Panc1 (cell line): Measurements from ENCODE around the gene MAD1L1. TPM values are rescaled to one million over a fixed set of nuclear protein-coding genes. Genes with fewer than 3 reads are reported as not detected.

Experiments
- ATAC-seq: fragments of 200-7000 bp; cut with Tn5 transposase; 2 replicates; pipeline ENCODE4 v1.9.1; 2020; ENCODE audit warnings: mild to moderate bottlenecking, moderate library complexity
- BruUV-seq: library from RNA; stranded (reverse); fragments of 400-500 nt; replicated peaks from 2 replicates; lab custom pipeline; 2021; lab: Mats Ljungman, UMichigan
- CTCF ChIA-PET: fragments of 300-600 bp; sonication (Branson Sonifier 250); formaldehyde crosslinking; loops from one replicate; lab custom pipeline; 2022; ENCODE audit warnings: antibody characterized with exemption; lab: Charles Lee
- POLR2A ChIA-PET: fragments of 300-600 bp; sonication (Branson Sonifier 250); formaldehyde crosslinking; loops from one replicate; lab custom pipeline; 2022; ENCODE audit warnings: antibody characterized with exemption; lab: Charles Lee
- DNase-seq: peaks from one replicate; pipeline ENCODE4 v3.0.0-alpha.2; 2010; ENCODE audit warnings: low read depth, low spot score
- H3K27ac ChIP-seq: 2 replicates; pipeline ENCODE4 v1.5.1; 2011; ENCODE audit warnings: mild to moderate bottlenecking, low read length, inconsistent platforms
- H3K27me3 ChIP-seq: fragments of 200-500 bp; sonication (Bioruptor generic); 2 replicates; pipeline ENCODE4 v1.6.0; 2014; ENCODE audit warnings: low read length, inconsistent platforms; ENCODE audit not compliant: control insufficient read depth, insufficient read depth
- H3K36me3 ChIP-seq: fragments of 200-500 bp; sonication (Bioruptor generic); 2 replicates; pipeline ENCODE4 v1.5.1; 2014; ENCODE audit warnings: inconsistent platforms, mild to moderate bottlenecking, low read length, moderate library complexity; ENCODE audit not compliant: control insufficient read depth, insufficient read depth
- H3K4me1 ChIP-seq: 2 replicates; pipeline ENCODE4 v1.5.1; 2011; ENCODE audit warnings: inconsistent platforms, mild to moderate bottlenecking, low read length, moderate library complexity; ENCODE audit not compliant: control insufficient read depth, insufficient read depth
- H3K4me3 ChIP-seq, 2 experiments: 2 replicates each; pipeline ENCODE4 v1.5.1; 2011 to 2012; ENCODE audit warnings: low read depth in 2 of 2, low read length in 2 of 2, mild to moderate bottlenecking in 2 of 2, inconsistent platforms in 1 of 2, moderate library complexity in 1 of 2
- H3K9me3 ChIP-seq: fragments of 200-500 bp; sonication (Bioruptor generic); 2 replicates; pipeline ENCODE4 v1.5.1; 2014; ENCODE audit warnings: low read depth, mild to moderate bottlenecking, inconsistent platforms, low read length, moderate library complexity; ENCODE audit not compliant: control insufficient read depth, insufficient read depth
- POLR2AphosphoS5 ChIP-seq: IDR thresholded peaks from 2 replicates; pipeline ENCODE4 v1.6.1; 2012; ENCODE audit warnings: mild to moderate bottlenecking, low read depth, low read length, moderate library complexity
- SIN3A ChIP-seq: IDR thresholded peaks from 2 replicates; pipeline ENCODE4 v1.6.1; 2012; ENCODE audit warnings: low read depth, mild to moderate bottlenecking, low read length, moderate library complexity, borderline replicate concordance; ENCODE audit not compliant: insufficient read depth
- TCF7L2 ChIP-seq: IDR thresholded peaks from 2 replicates; pipeline ENCODE4 v1.6.1; 2011; ENCODE audit warnings: mild to moderate bottlenecking, low read depth, low read length, inconsistent platforms
- in situ Hi-C: cut with HindIII; loops from 2 replicates; pipeline ENCODE4 v1.10.0; 2016; ENCODE audit warnings: low sequenced_read_pairs, low pct_unique_long_range_greater_than_20kb
- intact Hi-C: fragments of 100-400 bp; cut with micrococcal nuclease; formaldehyde crosslinking; loops from one replicate; pipeline ENCODE4 v1.10.0; 2022; ENCODE audit not compliant: unreplicated experiment
- total RNA-seq: library from RNA; stranded (reverse); gene quantifications from one replicate; pipeline ENCODE4 v1.2.1, GENCODE V29; 2021; ENCODE audit not compliant: unreplicated experiment
- TF ChIP-seq, protein P1 (sequence below), 2 experiments: IDR thresholded peaks; 2 replicates each; pipeline ENCODE4 v1.6.1; 2011 to 2012; ENCODE audit warnings: low read depth in 2 of 2, control low read depth in 1 of 2, low read length in 1 of 2, mild to moderate bottlenecking in 1 of 2, moderate library complexity in 1 of 2; ENCODE audit not compliant: insufficient read depth in 1 of 2
- TF ChIP-seq, protein P2 (sequence below): fragments of 450-650 bp; IDR thresholded peaks from 2 replicates; pipeline ENCODE4 v1.5.1; 2017; ENCODE audit warnings: mild to moderate bottlenecking

The MAD1L1 gene
- total RNA-seq, 1 experiment from 2014 or later = 70.8 TPM

- in situ Hi-C loops (no loop called here), intact Hi-C loops (no loop called here)
- DNase-seq (no peak), ATAC-seq (no peak)
- Histone ChIP-seq H3K4me3 (no peak overlapping the region), H3K9me3 (no peaks in the 10 kb centered on the region), H3K36me3 (no peaks in the 10 kb centered on the region), H3K27me3 (peaks cover 6% of the 10 kb centered on the region; the same call in 1 of the 2 replicates), H3K4me1 (no peaks in the 10 kb centered on the region), H3K27ac (no peak overlapping the region)
- no TSS peak for BruUV-seq
- CTCF ChIA-PET = no interaction called here
- TF ChIP-seq POLR2AphosphoS5 = no peak
- no peak for TF ChIP-seq SIN3A
- TF ChIP-seq, protein P1, sequence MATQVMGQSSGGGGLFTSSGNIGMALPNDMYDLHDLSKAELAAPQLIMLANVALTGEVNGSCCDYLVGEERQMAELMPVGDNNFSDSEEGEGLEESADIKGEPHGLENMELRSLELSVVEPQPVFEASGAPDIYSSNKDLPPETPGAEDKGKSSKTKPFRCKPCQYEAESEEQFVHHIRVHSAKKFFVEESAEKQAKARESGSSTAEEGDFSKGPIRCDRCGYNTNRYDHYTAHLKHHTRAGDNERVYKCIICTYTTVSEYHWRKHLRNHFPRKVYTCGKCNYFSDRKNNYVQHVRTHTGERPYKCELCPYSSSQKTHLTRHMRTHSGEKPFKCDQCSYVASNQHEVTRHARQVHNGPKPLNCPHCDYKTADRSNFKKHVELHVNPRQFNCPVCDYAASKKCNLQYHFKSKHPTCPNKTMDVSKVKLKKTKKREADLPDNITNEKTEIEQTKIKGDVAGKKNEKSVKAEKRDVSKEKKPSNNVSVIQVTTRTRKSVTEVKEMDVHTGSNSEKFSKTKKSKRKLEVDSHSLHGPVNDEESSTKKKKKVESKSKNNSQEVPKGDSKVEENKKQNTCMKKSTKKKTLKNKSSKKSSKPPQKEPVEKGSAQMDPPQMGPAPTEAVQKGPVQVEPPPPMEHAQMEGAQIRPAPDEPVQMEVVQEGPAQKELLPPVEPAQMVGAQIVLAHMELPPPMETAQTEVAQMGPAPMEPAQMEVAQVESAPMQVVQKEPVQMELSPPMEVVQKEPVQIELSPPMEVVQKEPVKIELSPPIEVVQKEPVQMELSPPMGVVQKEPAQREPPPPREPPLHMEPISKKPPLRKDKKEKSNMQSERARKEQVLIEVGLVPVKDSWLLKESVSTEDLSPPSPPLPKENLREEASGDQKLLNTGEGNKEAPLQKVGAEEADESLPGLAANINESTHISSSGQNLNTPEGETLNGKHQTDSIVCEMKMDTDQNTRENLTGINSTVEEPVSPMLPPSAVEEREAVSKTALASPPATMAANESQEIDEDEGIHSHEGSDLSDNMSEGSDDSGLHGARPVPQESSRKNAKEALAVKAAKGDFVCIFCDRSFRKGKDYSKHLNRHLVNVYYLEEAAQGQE (IDR thresholded peaks at IDR 0.05; ENCODE audit: insufficient read depth in 1 of 2, low read depth in 2 of 2, low read length in 1 of 2) = no peak
- no peak for TF ChIP-seq TCF7L2
- TF ChIP-seq, protein P2, sequence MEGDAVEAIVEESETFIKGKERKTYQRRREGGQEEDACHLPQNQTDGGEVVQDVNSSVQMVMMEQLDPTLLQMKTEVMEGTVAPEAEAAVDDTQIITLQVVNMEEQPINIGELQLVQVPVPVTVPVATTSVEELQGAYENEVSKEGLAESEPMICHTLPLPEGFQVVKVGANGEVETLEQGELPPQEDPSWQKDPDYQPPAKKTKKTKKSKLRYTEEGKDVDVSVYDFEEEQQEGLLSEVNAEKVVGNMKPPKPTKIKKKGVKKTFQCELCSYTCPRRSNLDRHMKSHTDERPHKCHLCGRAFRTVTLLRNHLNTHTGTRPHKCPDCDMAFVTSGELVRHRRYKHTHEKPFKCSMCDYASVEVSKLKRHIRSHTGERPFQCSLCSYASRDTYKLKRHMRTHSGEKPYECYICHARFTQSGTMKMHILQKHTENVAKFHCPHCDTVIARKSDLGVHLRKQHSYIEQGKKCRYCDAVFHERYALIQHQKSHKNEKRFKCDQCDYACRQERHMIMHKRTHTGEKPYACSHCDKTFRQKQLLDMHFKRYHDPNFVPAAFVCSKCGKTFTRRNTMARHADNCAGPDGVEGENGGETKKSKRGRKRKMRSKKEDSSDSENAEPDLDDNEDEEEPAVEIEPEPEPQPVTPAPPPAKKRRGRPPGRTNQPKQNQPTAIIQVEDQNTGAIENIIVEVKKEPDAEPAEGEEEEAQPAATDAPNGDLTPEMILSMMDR = no peak
- POLR2A ChIA-PET = no interaction called here
Measured at GRCh38 chr7:1777122-1777521, 455.6 kb downstream of the MAD1L1 start.

DNA sequence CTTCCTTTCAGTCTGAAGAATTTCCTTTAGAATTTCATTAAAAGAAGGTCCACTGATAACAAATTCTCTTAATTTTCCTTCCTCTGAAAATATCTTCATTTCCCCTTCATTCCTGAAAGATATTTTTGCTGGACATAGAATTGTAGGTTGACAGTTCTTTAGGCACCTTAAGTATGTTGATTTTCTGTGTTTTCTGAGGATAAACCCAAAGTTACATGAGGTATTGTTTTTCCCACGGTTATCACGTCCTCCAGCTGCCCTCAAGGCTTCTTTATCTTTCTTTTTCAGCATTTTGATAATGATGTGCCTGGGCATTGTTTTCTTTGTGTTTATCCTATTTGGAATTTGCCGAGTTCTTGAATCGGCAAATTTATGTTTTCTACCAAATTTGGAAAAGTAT is 457.4 kb downstream of the MAD1L1 start:
- no peak for ATAC-seq
- Histone ChIP-seq H3K9me3 (no peaks in the 10 kb centered on the region), H3K27me3 (peaks cover 6% of the 10 kb centered on the region; the same call in 1 of the 2 replicates), H3K27ac (no peak overlapping the region), H3K4me1 (no peaks in the 10 kb centered on the region), H3K4me3 (no peak overlapping the region), H3K36me3 (no peaks in the 10 kb centered on the region)
- no TSS peak for BruUV-seq
- CTCF ChIA-PET = no interaction called here
- in situ Hi-C loops = no loop called here
- POLR2A ChIA-PET = no interaction called here
- TF ChIP-seq, protein P2 = no peak
- no peak for TF ChIP-seq POLR2AphosphoS5
- no peak for TF ChIP-seq SIN3A
- TF ChIP-seq TCF7L2 = no peak
- TF ChIP-seq, protein P1 (IDR thresholded peaks at IDR 0.05; ENCODE audit: insufficient read depth in 1 of 2, low read depth in 2 of 2, low read length in 1 of 2) = no peak
- intact Hi-C loops = no loop called here
- DNase-seq = no peak
